ENCODE measurements around the gene ACOX1.
A peak's percentile ranks its signal among the peaks of the same experiment; 100 is the strongest.

The ACOX1 gene

DNA sequence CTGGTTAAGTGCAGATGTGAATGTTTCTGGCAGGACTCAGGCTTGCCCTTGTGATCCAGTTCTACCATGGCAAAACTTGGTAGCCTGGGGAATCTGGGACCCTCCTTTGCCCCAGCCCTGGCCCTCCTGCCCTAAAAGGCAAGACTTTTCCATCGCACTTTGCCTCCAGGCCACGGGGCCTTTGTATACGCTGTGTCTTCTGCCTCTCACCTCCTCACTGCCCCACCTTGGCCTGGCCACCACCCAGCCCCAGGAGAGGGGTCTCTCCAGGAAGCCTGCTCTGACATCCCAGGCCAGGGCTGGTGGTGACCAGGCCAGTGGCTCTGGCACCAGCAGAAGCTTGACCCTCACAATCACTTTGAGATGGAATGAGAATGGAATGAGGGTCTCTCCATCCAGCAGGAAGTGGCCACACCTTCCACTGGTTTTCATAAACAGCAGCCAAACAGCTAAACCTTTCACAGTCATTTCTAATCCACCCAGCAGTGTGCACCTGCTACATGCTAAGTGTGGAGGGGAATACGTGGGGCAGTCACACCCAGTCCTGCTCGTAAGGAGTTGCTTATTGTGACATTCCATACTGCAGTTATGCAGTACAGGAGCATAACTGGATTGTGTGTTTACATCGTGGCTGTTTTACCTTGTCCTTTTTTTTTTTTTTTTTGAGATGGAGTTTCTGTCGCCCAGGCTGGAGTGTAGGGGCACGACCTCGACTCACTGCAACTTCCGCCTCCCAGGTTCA is 72.7 kb downstream of the ACOX1 start:
- no peak for DNase-seq

DNA sequence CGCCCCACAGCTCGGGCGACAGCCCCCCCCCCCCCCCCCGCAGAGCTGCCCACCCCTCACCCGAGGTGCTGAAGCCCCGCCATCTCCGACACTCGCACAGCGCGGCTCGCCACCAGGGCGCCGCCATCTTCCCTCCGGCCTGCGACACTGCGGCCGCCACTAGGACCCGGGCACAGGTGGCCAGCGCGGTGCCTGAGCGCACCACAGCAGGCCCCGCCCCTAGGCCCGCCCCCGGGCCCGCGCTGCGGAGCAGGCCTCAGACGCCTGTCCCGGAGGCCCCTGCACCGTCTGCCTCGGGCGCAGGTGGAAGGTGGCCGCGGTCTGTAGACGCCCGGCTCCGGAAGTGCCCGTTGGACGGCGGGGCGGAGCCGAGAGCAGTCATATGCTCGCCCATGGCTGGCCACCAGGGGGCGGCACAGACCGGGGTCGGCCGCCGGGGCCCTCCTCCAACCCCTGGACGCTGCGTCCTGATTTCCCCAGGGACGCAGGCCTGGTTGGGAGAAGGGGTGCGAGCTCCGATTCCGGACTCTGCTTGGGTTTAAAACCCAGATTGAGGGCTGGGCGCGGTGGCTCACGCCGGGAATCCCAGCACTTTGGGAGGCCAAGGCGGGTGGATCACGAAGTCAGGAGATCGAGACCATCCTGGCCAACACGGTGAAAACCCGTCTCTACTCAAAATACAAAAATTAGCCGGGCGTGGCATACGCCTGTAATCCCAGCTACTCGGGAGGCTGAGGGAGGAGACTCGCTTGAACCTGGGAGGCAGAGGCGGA is 74.0 kb downstream of the ACOX1 start, which contains the start of gene MRPL38:
Gene MRPL38, minus strand, starts transcription at position 136 of the 773 bp plus-strand sequence. Its CDS starts 9 bp downstream, at position 127.
- DNase-seq = peak; percentile 93

DNA sequence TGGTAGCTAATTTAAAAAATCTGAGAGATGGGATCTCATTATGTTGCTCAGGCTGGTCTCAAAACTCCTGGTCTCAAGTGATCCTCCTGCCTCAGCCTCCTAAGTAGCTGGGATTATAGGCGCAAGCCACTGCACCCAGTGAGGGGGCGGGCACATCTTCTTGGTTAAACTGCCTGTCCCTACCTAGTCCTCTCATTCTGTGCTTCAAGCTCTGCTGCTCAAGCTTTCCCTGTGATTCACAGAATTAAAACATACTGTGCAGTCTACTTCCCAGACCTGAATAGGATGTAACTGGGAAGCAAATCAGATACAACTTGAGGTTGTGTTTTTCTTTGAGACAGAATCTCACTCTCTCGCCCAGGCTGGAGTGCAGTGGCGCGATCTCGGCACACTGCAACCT is 76.6 kb downstream of the ACOX1 start:
- no peak for DNase-seq

DNA sequence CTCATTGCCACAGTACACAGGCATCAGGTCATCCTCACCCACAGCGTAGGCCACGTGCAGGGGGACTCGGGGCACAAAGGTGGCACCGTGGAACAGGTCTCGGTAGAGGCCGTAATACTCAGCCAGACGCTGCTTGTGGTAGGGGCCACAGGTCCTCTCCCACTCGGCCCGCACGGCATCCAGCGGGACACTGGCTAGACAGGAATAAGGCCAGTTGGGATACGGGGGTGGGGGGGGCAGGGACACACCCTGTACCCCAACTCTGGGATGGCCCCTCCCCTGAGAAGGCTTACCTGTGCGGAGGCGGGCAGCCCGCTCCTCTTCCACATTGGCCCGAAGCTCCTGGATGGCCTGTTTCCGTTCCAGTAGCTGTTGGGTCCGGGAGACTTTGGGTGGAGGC is 77.2 kb downstream of the ACOX1 start:
- DNase-seq = no peak

DNA sequence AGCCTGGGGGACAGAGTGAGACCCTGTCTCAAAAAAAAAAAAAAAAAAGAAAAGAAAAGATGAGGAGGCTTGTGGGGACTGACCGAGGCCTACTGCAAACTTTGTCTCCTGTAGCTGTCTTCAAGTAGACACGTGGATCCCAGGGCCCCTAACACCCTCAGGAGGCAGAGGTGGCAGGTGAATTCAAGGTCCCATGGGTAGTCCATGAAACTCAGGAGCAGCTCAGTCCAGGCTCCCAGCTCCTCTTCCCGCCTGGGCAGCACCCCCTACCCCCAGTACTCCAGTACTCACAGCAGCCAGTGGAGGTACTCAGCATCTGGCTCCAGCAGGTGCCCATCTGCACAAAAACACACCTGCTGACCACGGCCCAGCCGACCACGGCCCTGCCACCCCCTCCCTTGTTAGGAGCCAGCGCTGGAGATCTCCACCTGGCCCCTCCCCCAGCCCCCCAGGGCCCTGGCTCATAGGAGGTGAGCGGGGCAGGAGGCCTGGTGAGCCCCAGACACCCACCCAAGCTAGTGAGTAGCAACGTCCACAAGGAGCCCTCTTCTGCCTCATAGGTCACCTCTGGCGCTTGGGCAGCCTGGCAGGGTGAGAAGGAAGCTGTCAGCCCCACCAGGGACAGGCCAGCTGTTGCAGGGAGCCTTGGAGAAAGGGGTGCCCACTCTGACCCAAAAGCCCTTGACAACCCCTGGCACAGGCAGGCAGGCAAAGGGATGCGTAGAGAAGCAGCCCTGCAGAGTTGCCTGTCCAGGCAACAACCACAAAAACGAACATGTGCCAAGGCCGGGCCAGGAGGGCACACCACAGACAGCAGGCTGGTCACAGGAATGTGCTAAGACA is 78.1 kb downstream of the ACOX1 start:
- no peak for DNase-seq

DNA sequence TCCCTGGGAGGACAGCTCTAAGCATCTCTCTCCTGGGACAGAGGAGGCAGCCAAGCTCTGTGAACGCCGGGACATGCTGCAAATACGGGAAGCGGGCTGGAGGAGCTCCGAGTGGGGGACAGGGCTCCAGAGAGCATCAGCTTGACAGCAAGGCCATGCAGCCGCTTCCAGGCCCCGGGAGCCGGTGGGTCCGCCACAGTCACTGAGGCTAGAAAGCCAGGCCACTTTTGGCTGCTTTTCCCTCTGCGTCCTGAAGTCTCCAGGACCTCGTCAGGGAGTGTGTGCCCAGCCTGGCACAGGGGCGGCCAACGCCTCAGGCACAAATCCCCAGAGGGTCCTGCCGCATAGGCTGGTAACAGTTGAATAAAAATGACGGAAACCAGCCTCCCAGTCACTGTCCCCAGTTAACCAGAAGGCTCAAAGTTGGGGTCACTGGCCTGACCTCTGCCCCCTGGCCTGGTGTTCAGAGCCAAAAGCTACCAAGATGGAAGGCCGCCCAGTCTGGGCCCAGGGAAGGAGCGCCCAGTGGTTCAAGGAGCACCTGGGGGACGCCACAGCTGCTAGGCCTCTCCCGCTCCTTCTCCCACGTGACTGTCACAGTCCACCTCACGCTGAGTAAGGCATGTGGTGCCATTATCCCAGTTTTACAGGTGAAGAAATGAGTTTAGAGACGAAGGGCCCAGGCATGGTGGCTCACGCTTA is 79.0 kb downstream of the ACOX1 start:
- DNase-seq = no peak

DNA sequence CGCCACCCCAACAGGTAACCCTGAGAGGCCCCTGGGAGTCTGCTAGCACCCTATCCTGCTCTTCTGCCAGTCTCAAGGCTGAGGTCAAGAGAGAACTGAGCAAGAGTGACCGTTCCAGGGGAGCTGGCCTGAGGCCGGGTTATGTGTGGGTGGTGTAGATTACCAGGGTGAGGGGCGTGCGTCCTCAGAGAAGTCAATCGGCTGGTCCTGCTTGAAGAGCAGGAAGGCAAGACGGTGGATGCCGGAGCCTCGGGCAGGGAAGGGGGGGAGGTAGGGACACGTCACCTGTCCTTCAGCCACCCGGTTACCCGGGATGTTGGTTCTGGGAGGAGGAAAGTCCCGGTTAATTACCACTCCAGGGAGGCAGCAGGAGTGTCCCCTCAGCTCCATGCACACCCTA is 79.6 kb downstream of the ACOX1 start:
- no peak for DNase-seq

DNA sequence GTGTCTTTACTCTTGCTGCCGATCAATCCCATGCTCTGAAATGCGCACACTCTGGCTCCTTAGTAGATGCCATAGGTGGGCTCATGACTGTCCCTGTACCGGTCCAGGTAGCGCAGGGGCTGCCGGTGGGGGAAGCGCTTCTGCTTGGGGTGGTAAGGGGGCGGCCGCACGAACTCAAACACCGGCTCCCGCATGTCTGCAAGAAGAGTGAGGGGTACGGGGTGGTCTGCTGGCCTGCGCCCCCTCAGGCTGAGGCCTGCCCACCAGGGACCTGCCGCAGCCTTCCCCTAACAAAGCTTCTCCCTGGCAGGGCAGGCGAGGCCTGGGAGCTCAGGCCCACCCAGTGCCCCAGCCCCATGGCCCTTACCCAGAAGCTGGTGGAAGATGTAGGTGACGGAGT is 80.2 kb downstream of the ACOX1 start:
- no peak for DNase-seq

DNA sequence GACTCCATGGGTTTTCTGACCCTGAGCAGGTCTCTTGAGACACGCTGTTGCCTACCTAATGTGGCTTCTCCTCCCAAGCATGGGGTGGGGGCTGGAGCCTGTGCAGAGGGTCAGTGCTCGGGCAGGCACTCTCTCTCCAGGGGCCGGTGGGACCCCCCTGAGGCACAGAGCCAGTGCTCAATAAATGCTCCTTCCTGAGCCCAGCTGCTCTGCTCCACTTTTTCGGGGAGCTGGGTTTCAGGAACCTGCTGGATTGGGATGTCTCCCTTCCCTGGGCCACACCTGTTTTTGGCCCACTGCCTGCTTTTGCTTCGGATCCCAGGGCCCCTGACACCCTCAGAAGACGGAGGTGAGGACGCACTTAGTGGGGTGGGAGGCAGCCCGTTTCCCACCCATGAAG is 80.9 kb downstream of the ACOX1 start:
- DNase-seq = no peak

DNA sequence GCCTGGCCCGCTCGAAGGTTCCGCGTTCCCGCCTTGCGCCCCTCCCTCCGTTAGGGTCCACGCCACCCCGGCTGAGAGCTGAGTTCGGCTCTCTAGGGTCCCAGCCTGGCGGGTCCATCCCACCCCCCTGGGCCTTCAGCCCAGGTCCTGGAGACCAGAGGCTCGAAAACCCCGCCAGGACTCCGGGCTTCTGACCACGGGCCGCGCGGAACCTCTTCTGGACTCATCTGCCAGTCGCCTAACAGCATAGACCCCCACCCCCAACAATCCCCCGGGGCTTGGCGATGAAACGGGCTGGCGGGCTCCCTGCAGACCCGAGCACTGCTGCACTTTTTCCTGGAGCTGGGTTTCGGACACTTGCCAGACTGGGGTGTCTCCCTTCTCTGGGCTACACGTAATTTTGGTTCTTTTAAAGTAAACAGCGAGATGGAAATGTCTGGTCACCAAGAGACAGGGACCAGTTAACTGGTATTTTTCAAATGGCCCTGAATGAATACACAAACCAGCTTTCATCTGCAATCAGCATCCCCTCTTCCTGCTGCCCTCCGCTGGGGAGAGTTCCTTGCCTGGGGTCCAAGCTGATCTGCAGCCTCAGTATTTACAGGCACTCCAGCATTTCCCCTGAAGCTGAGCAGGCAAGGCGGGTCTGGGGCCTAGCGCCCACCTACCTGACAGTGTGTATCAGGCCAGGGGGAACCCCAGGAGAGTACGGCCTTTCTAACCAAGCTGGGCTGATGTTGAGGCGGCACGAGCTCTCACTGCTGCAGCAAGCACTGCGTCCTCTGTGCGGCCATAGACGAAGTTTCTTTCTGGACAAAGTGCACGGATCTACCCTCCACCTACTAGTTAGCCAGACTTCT is 81.6 kb downstream of the ACOX1 start:
- DNase-seq = no peak

DNA sequence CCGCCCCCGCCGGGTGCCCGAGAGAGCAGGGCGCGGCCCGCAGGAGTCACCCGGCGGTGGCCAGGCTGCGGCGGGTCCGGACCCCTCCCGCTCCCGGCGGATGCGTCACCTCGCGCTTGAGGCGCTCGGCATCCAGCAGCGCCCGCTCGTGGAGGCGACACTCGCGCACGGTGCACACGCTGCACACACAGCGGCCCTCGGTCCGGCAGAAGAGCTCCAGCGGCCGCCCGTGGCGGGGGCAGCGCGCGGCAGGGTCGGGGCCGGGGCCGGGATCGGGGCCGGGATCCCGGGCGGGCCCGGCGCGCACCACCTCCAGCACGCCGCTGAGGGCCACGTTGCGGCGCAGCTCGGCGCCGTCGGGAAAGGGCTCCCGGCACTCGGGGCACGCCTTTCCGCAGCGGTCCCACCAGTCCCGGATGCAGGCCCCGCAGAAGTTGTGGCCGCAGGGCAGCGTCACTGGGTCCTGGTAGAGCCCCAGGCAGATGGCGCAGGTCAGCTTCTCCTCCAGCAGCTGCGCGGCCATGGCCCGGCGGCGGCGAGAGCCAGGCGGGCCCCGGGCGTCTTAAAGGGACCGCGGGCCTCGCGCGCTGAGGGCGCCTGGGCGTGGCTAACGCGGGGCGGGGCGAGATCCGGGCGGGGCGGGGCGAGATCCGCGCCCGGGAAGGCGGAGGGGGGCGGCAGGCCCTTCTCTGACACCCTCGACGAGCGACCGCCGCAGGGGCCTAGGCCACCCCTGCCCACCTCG is 82.4 kb downstream of the ACOX1 start, which contains the start of gene TRIM65:
Gene TRIM65, minus strand, starts transcription at position 537 of the 745 bp plus-strand sequence. Its CDS starts 14 bp downstream, at position 523.
- DNase-seq = peak; percentile 84

DNA sequence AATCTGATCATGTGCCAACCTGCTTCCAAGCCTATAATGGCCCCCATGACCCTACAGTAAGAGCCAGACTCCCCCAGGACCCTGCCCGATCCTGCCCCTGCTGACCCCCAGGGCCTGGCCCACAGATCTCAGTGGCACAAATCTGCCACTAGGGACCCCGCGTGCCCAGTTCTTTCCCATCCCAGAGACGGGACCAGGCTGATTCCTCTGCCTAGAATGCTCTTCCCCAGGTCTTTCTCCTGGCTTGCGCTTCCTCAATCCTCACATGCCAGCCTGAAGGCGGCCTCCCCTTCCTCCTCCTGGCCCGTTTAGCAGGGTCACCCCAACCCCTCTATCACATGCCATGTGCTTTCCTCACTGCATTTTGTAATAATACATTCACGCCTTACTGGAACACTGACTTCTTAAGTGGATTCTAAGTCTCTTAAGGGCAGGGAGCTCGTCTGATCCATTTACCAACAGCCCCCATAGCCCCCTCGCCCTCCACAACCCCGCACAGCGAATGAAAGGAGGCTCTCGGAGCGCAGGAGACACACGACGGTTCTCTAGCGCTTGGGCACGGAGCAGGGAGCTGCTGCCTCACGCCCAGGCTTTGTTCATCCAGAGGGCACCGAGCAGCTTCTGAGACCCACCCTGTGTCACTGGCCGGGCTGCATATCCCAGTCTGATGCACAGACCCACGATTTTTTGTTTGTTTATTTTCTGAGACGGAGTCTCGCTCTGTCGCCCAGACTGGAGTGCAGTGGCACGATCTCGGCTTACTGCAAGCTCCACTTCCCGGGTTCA is 83.4 kb downstream of the ACOX1 start:
- peak; percentile 56 for DNase-seq

DNA sequence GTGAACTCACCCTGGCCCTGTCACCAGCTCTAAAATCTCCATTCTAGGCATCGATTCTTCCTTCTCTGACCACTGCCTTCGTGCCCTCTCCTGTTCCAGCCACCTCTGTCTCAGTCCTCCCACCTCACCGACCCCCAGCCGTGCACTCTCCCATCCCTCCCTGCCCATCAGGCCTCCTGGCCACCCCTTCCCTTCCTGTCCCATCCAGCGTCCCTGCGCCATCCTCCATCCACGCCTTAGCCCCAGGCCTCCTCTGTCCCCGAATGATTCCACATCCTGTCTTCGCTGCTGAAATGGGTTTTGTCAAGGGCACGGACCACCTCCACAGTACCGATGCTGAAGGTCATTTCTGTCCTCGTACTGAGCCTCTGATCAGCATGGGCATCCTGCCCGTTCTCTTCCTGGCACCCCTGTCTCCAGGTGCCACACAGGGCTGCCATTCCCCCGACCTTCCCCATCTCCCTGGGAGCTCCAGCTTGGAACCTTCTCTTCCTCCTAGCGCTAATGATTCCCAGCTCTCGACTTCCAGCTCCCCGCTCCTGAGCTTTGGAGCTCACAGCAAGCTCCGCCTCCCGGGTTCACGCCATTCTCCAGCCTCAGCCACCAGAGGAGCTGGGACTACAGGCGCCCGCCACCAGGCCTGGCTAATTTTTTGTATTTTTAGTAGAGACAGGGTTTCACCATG is 84.8 kb downstream of the ACOX1 start:
- no peak for DNase-seq

DNA sequence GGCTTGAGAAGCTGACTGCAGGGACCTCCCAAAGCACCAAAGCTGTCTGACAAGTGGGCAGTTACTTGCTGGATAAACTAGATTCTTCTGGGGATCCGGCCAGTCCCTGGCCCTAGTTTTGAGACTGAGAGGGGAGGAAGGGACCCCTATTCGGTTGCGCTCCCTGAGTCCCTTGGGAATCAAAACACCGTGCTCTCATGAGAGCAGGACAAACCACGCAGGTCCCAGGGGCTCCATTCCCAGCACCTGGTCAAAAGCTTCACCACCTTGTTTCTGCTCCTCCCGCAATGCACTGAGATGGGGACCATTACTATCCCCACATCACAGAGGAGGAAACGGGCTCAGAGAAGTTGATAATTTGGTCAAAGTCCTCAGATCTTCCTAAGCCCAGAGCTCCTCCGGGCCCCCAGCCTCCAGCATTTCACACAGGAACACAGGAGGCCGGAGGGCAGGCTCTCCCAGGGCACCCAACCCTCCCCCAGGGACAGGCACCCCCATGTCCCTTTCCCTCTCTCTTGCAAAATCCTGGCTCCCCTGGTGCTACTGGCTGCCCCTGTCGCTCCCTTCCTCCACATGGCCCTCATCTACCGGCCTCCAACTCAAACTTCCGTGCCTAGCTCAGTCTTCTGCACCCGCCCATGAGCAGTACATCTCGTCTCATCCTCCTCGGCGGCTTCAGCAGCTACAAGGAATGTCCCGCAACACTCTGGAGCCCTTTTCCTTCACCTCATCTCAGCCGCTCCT is 85.5 kb downstream of the ACOX1 start:
- DNase-seq = no peak

DNA sequence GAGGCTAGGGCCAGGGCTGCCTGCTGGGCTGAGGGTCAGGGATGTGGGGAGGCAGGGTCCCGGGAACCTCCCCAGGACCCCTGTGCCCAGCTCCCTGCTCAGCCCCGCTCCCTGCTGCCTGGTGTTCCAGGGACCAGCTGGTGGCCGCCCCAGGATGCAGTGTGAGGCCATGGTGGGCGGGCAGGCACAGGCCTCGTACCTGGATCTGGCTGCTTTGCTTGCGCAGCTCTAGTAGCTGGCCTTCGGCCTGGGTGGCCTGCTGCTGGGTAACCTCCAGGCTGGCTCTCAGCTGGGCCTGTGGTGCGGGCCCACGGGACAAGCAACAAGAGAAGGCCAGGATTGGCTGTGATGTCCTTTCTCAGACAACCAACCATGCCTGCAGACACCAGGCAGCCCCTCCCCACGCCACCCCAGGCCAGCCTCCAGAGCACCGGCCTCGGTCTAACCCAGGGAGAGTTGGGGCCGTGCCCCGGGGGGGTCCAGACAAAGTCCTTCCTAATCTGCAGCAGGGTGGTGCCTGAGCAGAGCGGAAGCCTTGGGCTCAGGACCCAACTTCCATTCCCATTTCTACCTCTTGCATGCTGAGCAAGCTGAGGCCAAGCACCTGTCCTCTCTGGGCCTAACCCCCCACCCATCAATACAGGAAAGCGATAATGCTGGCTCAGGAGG is 86.3 kb downstream of the ACOX1 start:
- no peak for DNase-seq

DNA sequence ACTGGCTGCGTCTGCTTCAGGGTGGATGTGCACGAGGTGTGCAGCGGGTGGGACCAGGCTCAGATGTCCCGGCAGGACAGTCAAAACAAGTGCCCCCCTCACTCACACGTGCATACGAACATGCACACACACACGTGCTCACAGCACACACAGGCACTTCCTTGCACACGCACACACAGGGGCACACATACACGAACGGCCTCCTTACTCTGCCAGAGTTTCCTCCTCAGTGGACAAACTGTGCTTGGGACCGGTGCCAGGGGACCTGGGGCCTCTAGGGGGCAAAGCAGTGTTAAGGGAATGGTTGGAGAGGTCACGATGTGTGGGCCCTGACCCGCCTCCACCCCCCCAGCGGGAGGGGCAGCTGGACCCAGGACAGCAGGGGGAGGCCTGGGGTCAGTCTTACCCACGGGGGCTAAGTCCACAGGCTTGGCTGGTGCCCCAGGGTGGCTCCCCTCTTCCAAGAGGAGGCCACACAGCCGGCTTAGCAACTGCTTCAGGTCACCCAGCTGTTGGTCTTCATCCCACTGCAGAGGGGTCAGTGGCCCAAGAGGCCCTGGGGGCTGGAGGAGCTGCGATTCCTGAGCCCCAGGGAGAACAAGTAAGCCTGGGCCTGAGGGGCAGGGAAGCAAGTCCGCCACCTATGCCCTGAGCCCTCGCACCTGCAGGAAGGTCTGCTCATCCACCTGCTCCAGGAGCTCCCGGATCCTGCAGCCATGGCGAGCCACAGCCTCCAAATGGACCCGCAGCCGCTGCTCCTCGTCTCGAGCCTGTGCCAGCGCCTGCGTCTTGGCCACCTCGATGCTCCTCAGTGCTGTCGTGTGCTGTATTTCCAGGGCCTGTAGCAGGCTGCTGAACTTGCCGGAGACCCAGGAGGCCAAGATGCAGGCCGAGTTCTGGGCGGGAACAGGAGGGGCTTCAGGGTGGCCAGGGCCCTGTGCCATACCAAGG is 87.1 kb downstream of the ACOX1 start:
- no peak for DNase-seq
